OCI-LY3 (cell line): ENCODE data around the gene TBC1D25.

Source experiments
- H2AFZ ChIP-seq: fragments of 200-600, 300-600 bp; shearing (Covaris generic); 2 replicates; pipeline ENCODE4 v1.6.0; 2014; ENCODE audit warnings: antibody characterized with exemption, low read depth, low read length
- H3K27ac ChIP-seq: fragments of 200-600, 300-600 bp; sonication (generic); 2 replicates; pipeline ENCODE4 v1.5.1; 2014; ENCODE audit warnings: mild to moderate bottlenecking, low read length, moderate library complexity, mixed read lengths
- H3K27me3 ChIP-seq: fragments of 200-600, 300-600 bp; sonication (generic); 2 replicates; pipeline ENCODE4 v1.6.1; 2014; ENCODE audit warnings: low read depth, low read length, mixed read lengths
- H3K36me3 ChIP-seq: fragments of 200-600, 300-600 bp; sonication (generic); replicated peaks from 2 replicates; pipeline ENCODE3; 2014; ENCODE audit warnings: low read depth, low read length, mixed read lengths
- H3K4me1 ChIP-seq: fragments of 300-600, 200-600 bp; sonication (generic); 2 replicates; pipeline ENCODE4 v1.6.1; 2014; ENCODE audit warnings: low read length, mixed read lengths
- H3K4me2 ChIP-seq: fragments of 200-600, 300-600 bp; sonication (generic); 2 replicates; pipeline ENCODE4 v1.6.1; 2014; ENCODE audit warnings: low read length, mixed read lengths
- H3K4me3 ChIP-seq: fragments of 300-600, 200-600 bp; sonication (generic); 2 replicates; pipeline ENCODE4 v1.5.1; 2014; ENCODE audit warnings: antibody characterized with exemption, mild to moderate bottlenecking, low read length, moderate library complexity
- H3K79me2 ChIP-seq: fragments of 300-600, 200-600 bp; shearing (Covaris generic); 2 replicates; pipeline ENCODE4 v1.6.1; 2014; ENCODE audit warnings: mild to moderate bottlenecking, low read length, mixed read lengths
- H3K9ac ChIP-seq: fragments of 300-600, 200-600 bp; shearing (Covaris generic); 2 replicates; pipeline ENCODE4 v1.6.0; 2014; ENCODE audit warnings: mild to moderate bottlenecking, low read length, moderate library complexity
- H3K9me3 ChIP-seq: fragments of 200-600, 300-600 bp; shearing (Covaris generic); 2 replicates; pipeline ENCODE4 v1.6.1; 2014; ENCODE audit warnings: low read length, mixed read lengths; ENCODE audit not compliant: insufficient read depth
- H4K20me1 ChIP-seq: fragments of 200-600, 300-600 bp; sonication (generic); 2 replicates; pipeline ENCODE4 v1.6.1; 2016; ENCODE audit warnings: low read length, mixed read lengths; ENCODE audit not compliant: insufficient read depth
- CTCF ChIP-seq: fragments of 200-600, 300-600 bp; sonication (generic); IDR thresholded peaks from 2 replicates; pipeline ENCODE4 v1.5.1; 2014; ENCODE audit warnings: antibody characterized with exemption, low read length, low read depth
- EZH2phosphoT487 ChIP-seq: fragments of 200-600 bp; shearing (Covaris generic); IDR thresholded peaks from 2 replicates; pipeline ENCODE4 v1.6.1; 2018; ENCODE audit warnings: antibody characterized with exemption, mixed run types, low read depth

The TBC1D25 gene

GRCh38 chrX:48539345-48540027 lies at the start of gene TBC1D25:
TSS of gene TBC1D25 (plus strand) at chrX:48539714. CDS start at chrX:48539798, 84 bp downstream.
- Histone ChIP-seq H3K27me3 (no peaks in the 10 kb centered on the region), H3K4me2 (peak within 1 kb of the TSS; percentile 92), H3K4me1 (peaks cover 12% of the 10 kb centered on the region), H2AFZ (peak within 1 kb of the TSS; percentile 88), H3K79me2 (peaks cover 17% of the 10 kb centered on the region), H3K27ac (peak within 1 kb of the TSS; percentile 76), H3K36me3 (no peaks in the 10 kb centered on the region), H3K9ac (peak within 1 kb of the TSS; percentile 95), H3K9me3 (no peaks in the 10 kb centered on the region), H4K20me1 (peaks cover 8% of the 10 kb centered on the region; the same call in 1 of the 2 replicates), H3K4me3 (peak within 1 kb of the TSS; percentile 99)
- TF ChIP-seq EZH2phosphoT487 (no peak), CTCF (peak; percentile 46)

GRCh38 chrX:48489892-48490291 lies 49.6 kb upstream of the TBC1D25 start:
- Histone ChIP-seq H3K4me2 (no peak overlapping the region), H3K27ac (no peak overlapping the region), H3K9me3 (no peaks in the 10 kb centered on the region), H2AFZ (no peak overlapping the region), H3K9ac (no peak overlapping the region), H3K27me3 (no peaks in the 10 kb centered on the region), H3K79me2 (no peaks in the 10 kb centered on the region), H3K4me3 (no peak overlapping the region), H3K36me3 (peaks cover 8% of the 10 kb centered on the region), H4K20me1 (no peaks in the 10 kb centered on the region), H3K4me1 (no peaks in the 10 kb centered on the region)
- TF ChIP-seq CTCF (no peak), EZH2phosphoT487 (no peak)

- no peaks in the 10 kb centered on the region for H4K20me1 ChIP-seq
Observed at GRCh38 chrX:48490661-48491060, 48.9 kb upstream of the TBC1D25 start.

GRCh38 chrX:48491809-48492208 lies 47.7 kb upstream of the TBC1D25 start:
- TF ChIP-seq EZH2phosphoT487 (no peak), CTCF (no peak)
- Histone ChIP-seq H3K36me3 (peaks cover 3% of the 10 kb centered on the region), H3K79me2 (no peaks in the 10 kb centered on the region), H3K4me2 (no peak overlapping the region), H3K9me3 (no peaks in the 10 kb centered on the region), H3K9ac (no peak overlapping the region), H3K4me3 (no peak overlapping the region), H3K27me3 (no peaks in the 10 kb centered on the region), H3K4me1 (no peaks in the 10 kb centered on the region), H4K20me1 (no peaks in the 10 kb centered on the region), H3K27ac (no peak overlapping the region), H2AFZ (no peak overlapping the region)

More at GRCh38 chrX:48490661-48491060, 48.9 kb upstream of the TBC1D25 start:
- no peaks in the 10 kb centered on the region for H3K9me3 ChIP-seq
- H3K79me2 ChIP-seq, result no peaks in the 10 kb centered on the region
- H3K27me3 ChIP-seq, result no peaks in the 10 kb centered on the region
- H3K4me1 ChIP-seq, result no peaks in the 10 kb centered on the region
- TF ChIP-seq EZH2phosphoT487 (no peak), CTCF (no peak)
- peaks cover 7% of the 10 kb centered on the region for H3K36me3 ChIP-seq
- no peak overlapping the region for H3K4me3 ChIP-seq
- no peak overlapping the region for H3K4me2 ChIP-seq
- no peak overlapping the region for H2AFZ ChIP-seq
- H3K27ac ChIP-seq, result no peak overlapping the region
- H3K9ac ChIP-seq, result no peak overlapping the region
